NCI-H1694 (cell line): ENCODE results near the gene ZNF662.
A peak's percentile ranks its signal among the peaks of the same experiment; 100 is the strongest.

ENCODE experiments used
- DNase-seq: peaks from one replicate; lab custom pipeline; 2025; lab: John Stamatoyannopoulos, UW

The ZNF662 gene

GRCh38 chr3:42937334-42937733, 31.4 kb downstream of the ZNF662 start:
- DNase-seq, result no peak

GRCh38 chr3:42942693-42943092, 36.8 kb downstream of the ZNF662 start:
- DNase-seq, result no peak

- no peak for DNase-seq
Observed at GRCh38 chr3:42946050-42946449, 40.1 kb downstream of the ZNF662 start.

- no peak for DNase-seq
Observed at GRCh38 chr3:42957573-42957972, 51.6 kb downstream of the ZNF662 start.

GRCh38 chr3:42960282-42960681, 54.3 kb downstream of the ZNF662 start:
- DNase-seq, result no peak

GRCh38 chr3:42960786-42961185, 54.8 kb downstream of the ZNF662 start:
- no peak for DNase-seq

- DNase-seq, result peak; percentile 31
Observed at GRCh38 chr3:42961633-42962032, 55.7 kb downstream of the ZNF662 start.

- no peak for DNase-seq
Observed at GRCh38 chr3:42963269-42963668, 57.3 kb downstream of the ZNF662 start.

- DNase-seq, result no peak
Observed at GRCh38 chr3:42964266-42964665, 58.3 kb downstream of the ZNF662 start.
